GM13977 (cell line): Measurements from ENCODE around the gene DIAPH1.
A peak's percentile ranks its signal among the peaks of the same experiment; 100 is the strongest.

Experiments used
- DNase-seq: peaks from one replicate; pipeline ENCODE4 v3.0.0; 2012; ENCODE audit warnings: low spot score
- CTCF ChIP-seq: IDR thresholded peaks from 2 replicates; pipeline ENCODE4 v1.5.1; 2012; ENCODE audit warnings: mild to moderate bottlenecking, control low read depth; ENCODE audit not compliant: insufficient read depth; ENCODE audit errors: extremely low read depth, missing control alignments
- in situ Hi-C: fragments of 300-500 bp; cut with MboI; formaldehyde crosslinking; loops from one replicate; pipeline ENCODE4 v1.12.0; 2022; ENCODE audit warnings: low sequenced_read_pairs, low pct_unique_long_range_greater_than_20kb, mixed read lengths, inconsistent platforms; ENCODE audit not compliant: unreplicated experiment

DIAPH1 gene

GRCh38 chr5:141508798-141509611 lies 109.8 kb downstream of the DIAPH1 start:
- in situ Hi-C loops: no loop called here
- DNase-seq: peak; percentile 56
- no peak for TF ChIP-seq CTCF

DNA sequence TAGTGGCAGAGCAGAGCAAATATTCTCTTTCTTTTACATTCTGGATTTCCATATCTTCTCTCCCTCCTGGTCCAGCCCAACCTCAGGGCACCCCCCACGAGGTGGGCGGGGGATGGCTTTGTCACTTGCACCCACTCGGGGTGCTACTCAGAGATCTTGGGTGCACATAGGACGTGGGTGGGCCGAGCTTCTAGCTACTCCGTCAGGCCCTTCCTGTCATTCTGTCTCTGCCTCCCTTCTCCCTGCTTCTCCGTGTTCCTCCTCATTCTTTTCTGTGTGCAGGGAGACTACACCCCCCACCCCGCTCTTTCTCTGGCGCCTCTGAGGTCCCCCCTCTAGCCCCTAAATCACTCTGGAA lies 110.4 kb downstream of the DIAPH1 start:
- peak; percentile 25 for DNase-seq
- no peak for TF ChIP-seq CTCF
- in situ Hi-C loops: no loop called here

- peak; percentile 46 for DNase-seq
- TF ChIP-seq CTCF: no peak
- in situ Hi-C loops: no loop called here
Measured at GRCh38 chr5:141507387-141508091, 111.3 kb downstream of the DIAPH1 start.

- no peak for DNase-seq
- in situ Hi-C loops: no loop called here
- TF ChIP-seq CTCF: no peak
Measured at GRCh38 chr5:141506381-141507155, 112.2 kb downstream of the DIAPH1 start.

- DNase-seq: peak; percentile 15
- TF ChIP-seq CTCF: no peak
- in situ Hi-C loops: no loop called here
Measured at GRCh38 chr5:141504216-141504615, 114.6 kb downstream of the DIAPH1 start.

GRCh38 chr5:141503681-141504080 lies 115.1 kb downstream of the DIAPH1 start:
- in situ Hi-C loops: no loop called here
- TF ChIP-seq CTCF: no peak
- DNase-seq: peak; percentile 15
